HUES6 (cell line): ENCODE data around the gene TYMP.

Experiments
- H3K27ac ChIP-seq: 2 replicates; pipeline ENCODE4 v1.7.0; 2013; ENCODE audit warnings: low read depth, mild to moderate bottlenecking, low read length, inconsistent platforms
- H3K27me3 ChIP-seq: 2 replicates; pipeline ENCODE4 v1.6.1; 2013; ENCODE audit warnings: low read length; ENCODE audit not compliant: control insufficient read depth, insufficient read depth
- H3K36me3 ChIP-seq: 2 replicates; pipeline ENCODE4 v1.6.1; 2013; ENCODE audit warnings: low read length; ENCODE audit not compliant: control insufficient read depth, insufficient read depth
- H3K4me1 ChIP-seq: 2 replicates; pipeline ENCODE4 v1.6.1; 2013; ENCODE audit warnings: low read length; ENCODE audit not compliant: control insufficient read depth, insufficient read depth
- H3K4me3 ChIP-seq: 2 replicates; pipeline ENCODE4 v1.5.1; 2013; ENCODE audit warnings: low read depth, low read length
- H3K9ac ChIP-seq: one replicate; pipeline ENCODE4 v1.6.1; 2013; ENCODE audit warnings: mild to moderate bottlenecking, low read length
- H3K9me3 ChIP-seq: 2 replicates; pipeline ENCODE4 v1.6.1; 2013; ENCODE audit warnings: low read depth, low read length; ENCODE audit not compliant: control insufficient read depth, insufficient read depth

TYMP gene

GRCh38 chr22:50485221-50486131, 44.3 kb downstream of the TYMP start:
- H3K9ac ChIP-seq = no peak overlapping the region

DNA sequence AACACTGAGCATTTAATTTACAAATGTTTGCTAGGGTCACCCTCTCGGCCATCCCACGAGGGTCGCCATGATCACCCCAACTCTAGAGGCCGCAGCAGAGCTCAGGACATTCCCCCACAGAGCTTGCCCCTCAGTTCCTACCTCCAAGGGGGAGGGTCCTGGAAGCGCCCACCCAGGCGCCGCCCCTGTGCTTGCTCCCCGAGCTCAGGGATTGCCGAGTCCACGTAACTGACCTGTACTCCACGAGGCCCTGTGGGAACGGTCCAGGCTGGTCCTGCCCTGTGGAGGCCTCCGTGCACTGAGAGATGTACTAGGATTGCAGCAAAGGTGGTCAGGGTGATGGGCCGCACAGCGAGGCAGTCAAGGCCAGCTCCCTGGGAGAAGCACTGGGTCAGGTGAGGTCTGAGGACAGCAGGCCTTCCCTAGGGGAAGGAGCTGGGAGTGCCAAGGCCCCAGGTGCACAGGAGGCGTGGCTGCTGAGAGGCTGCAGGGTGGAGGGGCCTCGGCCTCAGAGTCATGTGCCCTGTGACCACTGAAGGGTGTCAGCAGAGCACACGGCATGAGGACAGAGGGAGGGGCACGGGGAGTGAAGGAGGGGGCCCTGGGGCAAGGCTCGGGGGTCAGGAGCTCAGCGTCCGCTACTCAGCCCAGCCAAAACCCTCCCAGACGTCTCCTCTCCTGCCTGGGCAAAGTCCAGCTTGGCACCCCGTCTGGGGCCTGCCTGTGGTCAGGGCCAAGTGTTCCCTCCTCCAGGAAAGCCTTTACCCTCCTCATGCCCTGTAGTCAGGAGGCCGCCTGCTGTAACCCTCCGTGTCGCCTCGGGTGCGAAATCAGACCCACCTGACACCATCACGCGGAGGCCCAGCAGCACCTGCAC, 45.6 kb downstream of the TYMP start:
- H3K4me3 ChIP-seq = no peak overlapping the region
- H3K27ac ChIP-seq = no peak overlapping the region
- peaks cover 5% of the 10 kb centered on the region; the same call in 1 of the 2 replicates for H3K36me3 ChIP-seq
- H3K4me1 ChIP-seq = peaks cover 16% of the 10 kb centered on the region
- peaks cover 31% of the 10 kb centered on the region for H3K27me3 ChIP-seq
- H3K9ac ChIP-seq = no peak overlapping the region
- no peaks in the 10 kb centered on the region for H3K9me3 ChIP-seq

More at GRCh38 chr22:50485221-50486131, 44.3 kb downstream of the TYMP start:
- Histone ChIP-seq H3K36me3 (peaks cover 5% of the 10 kb centered on the region; the same call in 1 of the 2 replicates), H3K27ac (no peak overlapping the region), H3K4me3 (no peak overlapping the region), H3K9me3 (no peaks in the 10 kb centered on the region), H3K27me3 (peaks cover 18% of the 10 kb centered on the region), H3K4me1 (peaks cover 16% of the 10 kb centered on the region)

DNA sequence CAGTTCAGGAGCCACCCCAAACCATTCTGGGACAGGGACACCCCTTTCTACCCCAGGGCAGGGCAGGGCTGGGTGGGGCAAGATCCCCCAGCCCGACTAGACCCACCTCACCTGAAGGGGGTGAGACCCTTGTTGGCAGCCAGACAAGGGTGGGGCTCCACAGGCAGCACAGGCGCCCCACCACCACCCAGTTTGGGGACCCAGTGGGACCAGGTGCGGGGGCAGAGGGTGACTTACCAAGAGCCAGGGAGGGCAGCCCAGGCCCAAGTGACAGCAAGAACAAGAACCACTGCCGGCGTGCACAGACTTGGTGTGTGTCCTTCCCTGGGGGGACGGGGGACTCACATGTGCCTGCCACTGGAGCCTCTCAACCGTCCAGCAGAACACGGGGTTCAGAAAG, 46.3 kb downstream of the TYMP start:
- H3K27me3 ChIP-seq = peaks cover 36% of the 10 kb centered on the region
- H3K36me3 ChIP-seq = peaks cover 5% of the 10 kb centered on the region; the same call in 1 of the 2 replicates
- H3K27ac ChIP-seq = no peak overlapping the region
- no peak overlapping the region for H3K9ac ChIP-seq
- H3K4me1 ChIP-seq = peaks cover 16% of the 10 kb centered on the region
- H3K9me3 ChIP-seq = no peaks in the 10 kb centered on the region
- no peak overlapping the region for H3K4me3 ChIP-seq

DNA sequence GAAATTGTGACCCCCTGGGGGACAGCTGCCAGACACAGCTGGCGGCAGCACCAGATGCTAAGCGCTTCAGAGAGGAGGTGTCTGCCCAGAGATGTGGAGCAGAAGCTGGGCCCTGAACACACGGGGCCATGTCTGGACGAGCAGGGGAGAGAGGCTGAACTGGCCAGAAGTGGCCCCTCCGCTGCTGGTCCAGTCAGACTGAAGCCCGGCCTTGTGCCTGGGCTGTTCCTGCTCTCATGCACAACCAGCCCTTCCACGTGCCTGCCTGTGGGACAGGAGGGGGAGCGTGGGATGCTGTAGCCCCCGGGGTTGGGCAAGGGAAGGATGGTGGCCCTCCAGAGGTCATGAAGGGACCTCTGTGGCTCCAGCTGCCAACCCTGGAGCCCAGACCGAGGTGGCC, 46.7 kb downstream of the TYMP start:
- Histone ChIP-seq H3K36me3 (peaks cover 5% of the 10 kb centered on the region; the same call in 1 of the 2 replicates), H3K4me1 (peaks cover 16% of the 10 kb centered on the region), H3K9me3 (no peaks in the 10 kb centered on the region), H3K27me3 (peaks cover 36% of the 10 kb centered on the region), H3K4me3 (no peak overlapping the region), H3K9ac (no peak overlapping the region), H3K27ac (no peak overlapping the region)

- Histone ChIP-seq H3K36me3 (peaks cover 5% of the 10 kb centered on the region; the same call in 1 of the 2 replicates), H3K27me3 (peaks cover 36% of the 10 kb centered on the region), H3K9ac (peak overlapping the region; percentile 73), H3K4me3 (peak overlapping the region; percentile 80), H3K4me1 (peaks cover 19% of the 10 kb centered on the region), H3K9me3 (no peaks in the 10 kb centered on the region), H3K27ac (peak overlapping the region; percentile 77)
Observed at GRCh38 chr22:50482107-50483074, 47.4 kb downstream of the TYMP start.

DNA sequence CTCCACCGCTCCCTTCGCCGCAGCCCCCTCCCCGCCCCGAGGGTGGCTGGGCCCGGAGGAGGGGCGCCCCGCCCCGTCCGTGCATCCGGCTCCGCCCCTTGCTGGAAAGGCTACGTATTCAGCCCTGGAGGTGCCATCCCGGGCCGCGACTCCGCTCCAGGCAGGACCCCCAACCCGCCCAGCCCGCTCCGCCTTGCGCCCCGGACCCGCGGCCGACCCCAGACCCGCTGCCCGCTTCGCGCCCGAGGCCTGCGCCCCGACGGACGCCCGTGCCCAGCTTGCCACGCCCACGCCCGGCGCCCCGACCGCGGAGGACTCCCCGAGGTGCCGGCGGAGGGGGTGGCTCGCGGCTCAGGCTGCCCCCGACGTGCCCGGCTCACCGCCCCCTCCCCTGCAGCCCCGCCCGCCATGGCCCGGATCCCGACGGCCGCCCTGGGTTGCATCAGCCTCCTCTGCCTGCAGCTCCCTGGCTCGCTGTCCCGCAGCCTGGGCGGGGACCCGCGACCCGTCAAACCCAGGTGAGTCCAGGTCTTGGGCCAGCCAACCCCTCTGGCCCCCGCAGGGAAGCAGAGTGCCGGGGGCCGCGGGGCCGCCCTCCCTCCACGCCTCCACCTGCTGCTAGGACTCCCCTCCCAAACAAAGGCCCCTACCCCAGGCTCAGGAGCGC, 48.2 kb downstream of the TYMP start, which contains the start of gene ADM2:
Gene ADM2 (plus strand): TSS at position 104 of the 667 bp plus-strand sequence. CDS start 305 bp downstream, at position 409.
- H3K27me3 ChIP-seq = peaks cover 36% of the 10 kb centered on the region
- H3K4me3 ChIP-seq = peak within 1 kb of the TSS; percentile 80
- peaks cover 17% of the 10 kb centered on the region for H3K4me1 ChIP-seq
- no peaks in the 10 kb centered on the region for H3K9me3 ChIP-seq
- H3K27ac ChIP-seq = peak within 1 kb of the TSS; percentile 77
- H3K9ac ChIP-seq = peak within 1 kb of the TSS; percentile 73
- peaks cover 5% of the 10 kb centered on the region; the same call in 1 of the 2 replicates for H3K36me3 ChIP-seq

DNA sequence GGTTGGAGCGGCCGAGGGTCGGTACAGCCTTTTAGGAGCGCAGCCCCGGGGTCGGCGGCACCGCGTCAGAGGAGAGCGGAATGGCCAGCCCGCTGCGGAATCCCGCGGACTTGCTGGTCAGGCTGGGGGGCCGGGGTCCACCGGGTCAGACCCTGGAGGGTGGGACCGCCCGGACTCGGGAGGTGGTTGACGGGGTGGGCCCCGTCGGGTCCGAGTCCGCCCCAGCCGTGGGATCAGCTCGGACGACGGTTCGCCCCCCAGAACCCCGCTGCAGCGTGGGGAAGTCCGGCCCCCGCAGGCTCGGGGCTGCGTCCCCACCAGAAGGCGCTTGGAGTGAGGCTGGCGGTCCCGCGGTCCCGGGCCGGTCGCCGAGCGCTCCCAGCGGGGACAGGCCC, 48.8 kb downstream of the TYMP start:
- Histone ChIP-seq H3K9ac (peak overlapping the region; percentile 50), H3K27me3 (peaks cover 36% of the 10 kb centered on the region), H3K4me3 (peak overlapping the region; percentile 80), H3K4me1 (peaks cover 16% of the 10 kb centered on the region), H3K9me3 (no peaks in the 10 kb centered on the region), H3K27ac (no peak overlapping the region), H3K36me3 (peaks cover 5% of the 10 kb centered on the region; the same call in 1 of the 2 replicates)

GRCh38 chr22:50479721-50480120, 50.1 kb downstream of the TYMP start:
- no peak overlapping the region for H3K4me3 ChIP-seq
- H3K4me1 ChIP-seq = peaks cover 21% of the 10 kb centered on the region
- no peak overlapping the region for H3K27ac ChIP-seq
- H3K9me3 ChIP-seq = no peaks in the 10 kb centered on the region
- H3K27me3 ChIP-seq = peaks cover 36% of the 10 kb centered on the region
- H3K9ac ChIP-seq = no peak overlapping the region
- H3K36me3 ChIP-seq = peaks cover 5% of the 10 kb centered on the region; the same call in 1 of the 2 replicates

- H3K27ac ChIP-seq = no peak overlapping the region
- peaks cover 32% of the 10 kb centered on the region for H3K27me3 ChIP-seq
- peaks cover 2% of the 10 kb centered on the region; the same call in 1 of the 2 replicates for H3K36me3 ChIP-seq
- no peak overlapping the region for H3K9ac ChIP-seq
- no peak overlapping the region for H3K4me3 ChIP-seq
- peaks cover 29% of the 10 kb centered on the region for H3K4me1 ChIP-seq
- no peaks in the 10 kb centered on the region for H3K9me3 ChIP-seq
Observed at GRCh38 chr22:50477923-50478322, 51.9 kb downstream of the TYMP start.
